ENCODE data around the gene VPS8. TPM values are rescaled to one million over a fixed set of nuclear protein-coding genes. Genes with fewer than 3 reads are reported as not detected.
A peak's percentile ranks its signal among the peaks of the same experiment; 100 is the strongest.

VPS8 gene
- total and polyA plus RNA-seq, 5 donors = 10.9 to 39.7 (median 26.9) TPM

- Histone ChIP-seq H3K4me1 (ENCODE audit: control insufficient read depth, insufficient read depth, low read length) (peaks cover 4% of the 10 kb centered on the region), H3K27me3 (ENCODE audit: control insufficient read depth, insufficient read depth) (no peaks in the 10 kb centered on the region), H3K27ac (ENCODE audit: low read length) (no peak overlapping the region), H3K9me3 (ENCODE audit: control insufficient read depth, low read length) (no peaks in the 10 kb centered on the region), H3K4me3 (ENCODE audit: low read length) (no peak overlapping the region)
- ATAC-seq = no peak
- intact Hi-C loops (cut with DNase I) = loop anchor here in 1 of 4 donors (10.0 kb wide), 1 partner anchor 388 kb away; the partner anchor contains the start of gene CHRD
- WGBS = 80% methylated on average over 8 of the region's 8 CpGs
- no peak for DNase-seq
Measured at GRCh38 chr3:184772667-184773272, 39.2 kb upstream of the VPS8 start.

DNA sequence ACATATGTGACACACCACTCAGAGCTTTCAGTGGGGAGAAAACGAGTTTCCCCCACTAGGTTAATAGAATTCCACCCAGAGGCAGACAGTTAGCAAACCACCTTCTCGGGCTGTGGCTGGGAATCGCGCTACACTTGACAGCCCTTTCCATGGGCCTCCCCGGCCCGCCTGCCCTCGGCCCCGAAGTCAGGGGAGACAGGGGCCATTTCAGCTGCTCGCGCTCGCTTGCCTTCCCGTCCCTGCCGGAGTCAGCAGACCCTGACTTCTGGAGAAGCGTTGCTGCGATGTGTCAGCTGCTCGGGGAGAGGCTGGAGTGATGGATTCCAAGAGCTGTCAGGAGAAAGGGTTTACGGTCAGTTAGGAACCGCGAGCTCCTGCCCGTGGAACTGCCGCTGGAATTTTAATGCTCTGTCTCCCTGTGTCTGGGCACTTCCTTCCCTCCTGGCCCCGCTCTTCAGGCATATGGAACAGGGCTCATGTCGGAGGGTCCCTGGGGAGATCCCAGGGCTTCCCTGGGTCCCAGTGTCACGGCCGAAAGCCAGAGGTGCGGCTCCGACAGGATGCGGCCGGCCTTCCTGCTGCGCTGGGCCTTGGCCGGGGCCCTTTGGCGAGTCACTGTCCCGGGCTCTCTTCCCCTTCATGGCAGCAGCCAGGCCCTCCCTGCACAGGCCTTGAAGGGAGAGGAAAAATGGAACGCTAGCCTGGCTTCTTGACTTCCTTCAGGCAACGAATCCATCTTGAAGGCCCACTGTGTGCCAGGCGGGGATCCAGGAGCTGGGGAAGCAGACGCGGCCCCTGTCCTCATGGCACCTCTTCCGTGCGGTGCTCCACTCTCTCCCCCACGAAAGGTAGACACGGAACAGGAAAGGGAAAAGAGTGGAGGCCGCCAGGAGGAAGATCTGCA is 38.4 kb upstream of the VPS8 start:
- DNase-seq (peak; percentile 47 to 77 (median 75)), ATAC-seq (peak; percentile 22 to 61)
- WGBS = 47% methylated on average over 43 of the region's 43 CpGs
- peaks cover 4% of the 10 kb centered on the region for H3K4me1 ChIP-seq (ENCODE audit: control insufficient read depth, insufficient read depth, low read length)
- no peak overlapping the region for H3K27ac ChIP-seq (ENCODE audit: low read length)
- H3K4me3 ChIP-seq (ENCODE audit: low read length) = no peak overlapping the region
- intact Hi-C loops (cut with DNase I) = loop anchor here in 1 of 4 donors (10.0 kb wide), 1 partner anchor 389 kb away; the partner anchor contains the start of gene CHRD
- no peaks in the 10 kb centered on the region for H3K27me3 ChIP-seq (ENCODE audit: control insufficient read depth, insufficient read depth)
- no peaks in the 10 kb centered on the region for H3K9me3 ChIP-seq (ENCODE audit: control insufficient read depth, low read length)

DNA sequence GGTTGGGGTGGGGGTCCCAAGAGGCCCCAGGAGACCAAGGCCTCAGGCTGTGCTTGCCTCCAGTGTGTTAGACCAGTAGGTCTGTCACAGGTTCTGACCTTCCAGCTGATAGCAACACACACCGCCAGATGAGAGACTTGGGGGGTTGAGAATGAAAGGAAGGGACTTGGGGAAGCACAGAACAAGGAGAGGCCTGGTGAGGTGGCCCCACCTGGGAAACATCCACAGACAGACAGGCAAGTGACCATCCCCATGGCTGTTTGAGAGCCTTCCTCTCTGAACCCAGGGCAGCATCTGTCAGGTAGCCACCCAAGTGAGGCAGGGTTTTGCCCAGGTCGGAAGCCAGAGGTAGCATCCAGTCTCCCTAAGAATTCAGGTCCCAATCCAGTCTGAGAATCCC is 35.0 kb upstream of the VPS8 start:
- intact Hi-C loops (cut with DNase I) = loop anchor here in 1 of 4 donors (5.0 to 10.0 kb wide), 2 partner anchors 50 to 392 kb away; partner anchors contain the start of gene CHRD
- Histone ChIP-seq H3K27ac (ENCODE audit: low read length) (no peak overlapping the region), H3K4me3 (ENCODE audit: low read length) (no peak overlapping the region), H3K9me3 (ENCODE audit: control insufficient read depth, low read length) (no peaks in the 10 kb centered on the region), H3K4me1 (ENCODE audit: control insufficient read depth, insufficient read depth, low read length) (peaks cover 4% of the 10 kb centered on the region), H3K27me3 (ENCODE audit: control insufficient read depth, insufficient read depth) (no peaks in the 10 kb centered on the region)
- ATAC-seq = no peak
- DNase-seq = no peak
- 91% methylated on average over 2 of the region's 2 CpGs for WGBS

DNA sequence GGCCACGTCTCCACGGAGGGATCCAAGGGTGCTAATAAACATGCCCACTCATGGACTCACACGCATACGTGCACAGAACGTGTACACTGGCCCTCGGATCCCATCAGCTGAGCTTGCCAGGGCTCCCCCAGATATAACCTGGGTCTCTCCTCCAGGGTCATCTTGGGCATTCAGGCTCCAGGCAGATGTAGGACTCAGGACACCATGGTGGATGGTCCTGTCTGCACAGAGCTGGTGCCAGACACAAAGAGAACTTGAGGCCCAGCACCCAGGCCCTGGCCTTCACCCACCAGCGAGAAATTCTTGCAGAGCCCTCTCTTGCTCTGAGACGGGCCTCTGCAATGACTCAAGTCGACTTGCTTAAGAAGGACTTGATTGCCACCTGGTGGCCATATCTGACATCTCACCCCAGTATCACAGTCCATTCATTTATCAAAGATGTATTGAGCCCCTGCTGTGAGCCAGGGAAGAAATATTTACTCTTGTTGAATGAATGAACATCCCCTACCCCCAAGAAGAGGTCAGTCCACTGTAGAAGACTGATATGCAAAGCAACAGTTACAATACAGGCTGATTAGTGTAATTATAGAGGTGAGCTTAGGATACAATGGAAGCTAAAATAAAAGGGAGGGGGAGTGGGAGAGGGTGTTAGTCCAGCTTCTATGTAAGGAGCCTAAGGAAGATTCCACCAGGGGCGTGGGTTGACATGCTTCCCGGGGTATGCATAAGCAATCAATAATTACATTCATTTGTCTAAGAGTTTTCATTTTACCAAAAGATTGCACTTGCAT is 34.2 kb upstream of the VPS8 start:
- WGBS = 28% methylated on average over 11 of the region's 11 CpGs
- Histone ChIP-seq H3K27me3 (ENCODE audit: control insufficient read depth, insufficient read depth) (no peaks in the 10 kb centered on the region), H3K27ac (ENCODE audit: low read length) (no peak overlapping the region), H3K9me3 (ENCODE audit: control insufficient read depth, low read length) (no peaks in the 10 kb centered on the region), H3K4me3 (ENCODE audit: low read length) (no peak overlapping the region), H3K4me1 (ENCODE audit: control insufficient read depth, insufficient read depth, low read length) (peaks cover 4% of the 10 kb centered on the region)
- intact Hi-C loops (cut with DNase I) = loop anchor here in 1 of 4 donors (5.0 to 10.0 kb wide), 2 partner anchors 50 to 393 kb away; partner anchors contain the start of gene CHRD
- DNase-seq = peak; percentile 86 to 94 (median 89)
- peak; percentile 86 to 88 for ATAC-seq

GRCh38 chr3:184778426-184779332 is 33.3 kb upstream of the VPS8 start:
- WGBS = 40% methylated on average over 26 of the region's 26 CpGs
- DNase-seq (no peak), ATAC-seq (no peak)
- Histone ChIP-seq H3K27me3 (ENCODE audit: control insufficient read depth, insufficient read depth) (no peaks in the 10 kb centered on the region), H3K9me3 (ENCODE audit: control insufficient read depth, low read length) (no peaks in the 10 kb centered on the region), H3K4me3 (ENCODE audit: low read length) (no peak overlapping the region), H3K4me1 (ENCODE audit: control insufficient read depth, insufficient read depth, low read length) (peaks cover 4% of the 10 kb centered on the region), H3K27ac (ENCODE audit: low read length) (no peak overlapping the region)
- intact Hi-C loops (cut with DNase I) = loop anchor here in 1 of 4 donors (5.0 to 10.0 kb wide), 2 partner anchors 51 to 394 kb away; partner anchors contain the start of gene CHRD

DNA sequence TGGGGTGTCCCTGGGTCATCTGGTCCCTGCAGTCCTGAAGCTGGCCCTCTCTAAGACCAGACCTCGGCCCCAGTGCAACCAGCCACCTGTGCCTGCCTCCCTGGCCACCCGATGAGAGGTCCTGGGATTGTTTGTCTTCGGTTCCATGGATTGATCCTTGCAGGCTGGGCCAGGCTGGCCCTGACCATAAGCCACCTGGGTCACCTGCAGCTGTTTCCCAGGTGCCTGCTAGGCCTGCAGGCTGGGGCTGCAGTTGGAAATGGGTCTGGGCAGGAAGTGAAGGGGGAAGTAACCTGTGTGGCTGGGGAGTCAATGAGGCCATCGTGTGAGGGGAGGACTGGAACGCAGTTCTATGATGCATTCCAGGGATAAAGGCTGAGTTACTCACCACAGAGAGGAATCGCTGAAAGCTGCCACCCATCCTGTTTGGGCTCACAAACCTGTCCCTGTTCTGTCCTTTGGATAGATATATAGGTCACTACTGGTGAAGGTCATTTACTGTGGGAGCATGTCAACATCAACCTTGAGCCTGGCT is 30.9 kb upstream of the VPS8 start:
- no peak overlapping the region for H3K4me3 ChIP-seq (ENCODE audit: low read length)
- DNase-seq (no peak), ATAC-seq (no peak)
- H3K27ac ChIP-seq (ENCODE audit: low read length) = no peak overlapping the region
- peaks cover under 1% of the 10 kb centered on the region for H3K4me1 ChIP-seq (ENCODE audit: control insufficient read depth, insufficient read depth, low read length)
- intact Hi-C loops (cut with DNase I) = no loop called here
- 84% methylated on average over 6 of the region's 6 CpGs for WGBS
- H3K27me3 ChIP-seq (ENCODE audit: control insufficient read depth, insufficient read depth) = no peaks in the 10 kb centered on the region
- H3K9me3 ChIP-seq (ENCODE audit: control insufficient read depth, low read length) = no peaks in the 10 kb centered on the region

DNA sequence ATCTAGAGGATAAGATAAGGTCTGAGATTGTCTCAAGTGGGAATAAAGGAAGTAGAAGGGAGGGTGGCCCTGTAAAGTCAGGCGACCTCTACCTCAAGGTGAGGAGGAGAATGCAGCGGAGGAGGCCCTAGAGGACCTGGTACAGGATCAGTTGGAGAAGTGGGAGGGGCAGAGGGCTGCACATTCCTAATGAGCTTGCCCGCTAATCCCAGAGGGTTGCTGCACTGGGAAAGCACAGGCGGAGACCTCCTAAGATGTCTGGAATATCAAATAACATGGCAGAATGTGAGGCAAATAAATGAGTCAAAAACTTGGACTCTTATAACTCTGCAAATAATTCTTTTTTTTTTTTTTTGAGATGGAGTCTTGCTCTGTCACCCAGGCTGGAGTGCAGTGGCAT is 30.2 kb upstream of the VPS8 start:
- Histone ChIP-seq H3K27me3 (ENCODE audit: control insufficient read depth, insufficient read depth) (no peaks in the 10 kb centered on the region), H3K9me3 (ENCODE audit: control insufficient read depth, low read length) (no peaks in the 10 kb centered on the region), H3K4me3 (ENCODE audit: low read length) (no peak overlapping the region), H3K4me1 (ENCODE audit: control insufficient read depth, insufficient read depth, low read length) (peaks cover 8% of the 10 kb centered on the region), H3K27ac (ENCODE audit: low read length) (no peak overlapping the region)
- no peak for DNase-seq
- 89% methylated on average over 4 of the region's 4 CpGs for WGBS
- no peak for ATAC-seq
- intact Hi-C loops (cut with DNase I) = no loop called here

DNA sequence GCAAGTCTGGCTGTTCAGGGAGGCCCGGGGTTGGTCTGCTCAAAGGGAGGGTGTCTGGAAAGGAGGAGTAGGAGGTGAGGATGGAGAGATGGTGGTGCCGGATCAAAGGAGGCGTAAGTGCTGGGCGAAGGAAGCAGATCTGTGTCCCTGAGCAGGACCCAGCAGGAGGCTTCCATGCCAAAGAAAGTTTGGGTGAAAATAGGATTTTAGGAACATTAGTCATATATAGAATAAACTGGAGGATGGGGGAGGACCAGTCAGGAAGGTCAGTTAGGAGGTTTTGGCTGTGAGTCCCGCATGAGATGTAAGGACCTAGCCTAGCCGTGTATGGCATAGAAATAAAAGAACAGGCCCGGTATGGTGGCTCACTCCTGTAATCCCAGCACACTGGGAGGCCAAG is 28.6 kb upstream of the VPS8 start:
- intact Hi-C loops (cut with DNase I) = no loop called here

DNA sequence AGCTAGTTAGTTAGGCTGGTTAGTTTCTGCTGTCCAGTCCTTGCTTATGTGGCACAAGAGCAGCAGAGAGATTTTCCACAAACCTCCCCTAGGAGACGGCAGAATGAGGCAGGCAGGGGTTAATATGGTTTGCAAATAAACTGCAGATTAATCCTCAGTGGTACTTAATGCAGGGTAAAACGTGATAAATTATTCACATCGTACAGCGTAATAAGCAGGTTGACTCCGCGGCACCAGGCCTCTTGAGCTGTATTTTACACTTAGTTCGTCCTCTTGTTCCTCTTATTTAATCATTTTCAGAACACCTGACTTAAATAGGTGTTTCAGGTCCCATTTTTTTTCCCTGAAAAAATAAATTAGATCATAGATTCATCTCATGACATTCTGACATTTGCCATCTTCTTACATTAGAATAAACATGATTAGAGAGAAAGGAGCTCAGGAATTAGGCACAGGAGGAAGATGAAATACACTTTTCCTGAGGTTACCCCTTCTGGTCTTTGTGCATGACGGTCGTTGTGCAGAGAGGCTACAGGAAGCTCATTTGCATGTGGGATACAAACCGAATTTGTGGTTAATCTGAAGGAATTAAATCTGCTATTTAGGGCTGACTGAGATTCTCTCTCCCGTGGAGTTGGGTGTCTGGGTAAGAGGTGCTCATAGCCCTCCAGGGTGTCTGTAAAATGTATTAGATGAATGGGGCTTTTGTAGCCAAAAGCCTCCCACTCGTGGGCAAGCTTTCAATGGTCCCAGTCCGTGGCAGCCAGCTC is 27.1 kb upstream of the VPS8 start:
- H3K4me3 ChIP-seq (ENCODE audit: low read length) = no peak overlapping the region
- no peaks in the 10 kb centered on the region for H3K9me3 ChIP-seq (ENCODE audit: control insufficient read depth, low read length)
- ATAC-seq = no peak
- DNase-seq = no peak
- H3K4me1 ChIP-seq (ENCODE audit: control insufficient read depth, insufficient read depth, low read length) = peaks cover 9% of the 10 kb centered on the region
- H3K27ac ChIP-seq (ENCODE audit: low read length) = no peak overlapping the region
- WGBS = 55% methylated on average over 13 of the region's 13 CpGs
- intact Hi-C loops (cut with DNase I) = no loop called here
- H3K27me3 ChIP-seq (ENCODE audit: control insufficient read depth, insufficient read depth) = no peaks in the 10 kb centered on the region

More for the DNA sequence above, 28.6 kb upstream of the VPS8 start:
- Histone ChIP-seq H3K4me1 (ENCODE audit: control insufficient read depth, insufficient read depth, low read length) (peaks cover 9% of the 10 kb centered on the region), H3K27ac (ENCODE audit: low read length) (no peak overlapping the region), H3K4me3 (ENCODE audit: low read length) (no peak overlapping the region), H3K9me3 (ENCODE audit: control insufficient read depth, low read length) (no peaks in the 10 kb centered on the region), H3K27me3 (ENCODE audit: control insufficient read depth, insufficient read depth) (no peaks in the 10 kb centered on the region)
- 86% methylated on average over 7 of the region's 7 CpGs for WGBS
- DNase-seq (no peak), ATAC-seq (no peak)
